HG03175 (cell line): Measurements from ENCODE around the gene CMTM6.
A peak's percentile ranks its signal among the peaks of the same experiment; 100 is the strongest.

Experiments
- ATAC-seq: cut with Tn5 transposase; IDR thresholded peaks from one replicate; pipeline ENCODE4 v1.9.1; 2021; ENCODE audit warnings: mild to moderate bottlenecking, moderate library complexity; ENCODE audit not compliant: unreplicated experiment

The CMTM6 gene

DNA sequence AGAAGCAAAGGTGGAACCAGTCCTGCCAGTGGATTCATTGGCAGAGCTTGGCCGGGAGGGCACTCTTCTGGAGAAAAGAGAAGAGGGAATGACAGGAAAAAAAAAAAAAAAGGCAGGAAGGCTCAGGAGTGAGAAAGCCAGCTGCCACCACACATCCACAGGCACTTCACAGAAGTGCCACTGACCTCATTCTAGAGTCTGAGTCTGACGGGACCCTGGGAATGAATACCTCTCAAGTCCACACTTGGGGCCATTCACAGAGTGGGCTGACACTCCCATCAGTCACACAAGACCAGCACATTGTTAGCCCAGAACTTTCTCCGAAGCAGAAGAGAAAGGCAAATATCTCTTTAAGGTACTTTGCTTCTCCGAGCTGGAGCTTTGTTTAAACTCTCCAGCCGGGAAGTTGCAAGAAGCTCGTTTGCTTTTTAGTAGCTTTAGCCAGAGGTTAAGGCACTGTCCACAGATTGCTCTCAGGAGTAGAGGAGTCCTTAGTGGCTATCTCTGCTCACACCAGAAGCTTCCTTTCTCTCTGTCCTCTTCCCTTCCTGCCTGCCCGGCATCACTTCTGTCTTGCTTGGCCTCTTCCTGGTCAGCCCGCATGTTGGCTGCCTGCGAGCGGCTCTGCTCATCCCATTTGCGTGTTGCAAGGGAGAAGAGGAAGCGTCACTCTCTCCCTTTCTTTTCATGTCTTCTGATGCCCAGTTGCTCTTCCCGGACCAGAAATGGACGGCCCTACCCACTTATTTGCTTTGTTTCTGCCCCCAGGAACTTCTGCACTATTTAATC, 53.8 kb downstream of the CMTM6 start:
- no peak for ATAC-seq

DNA sequence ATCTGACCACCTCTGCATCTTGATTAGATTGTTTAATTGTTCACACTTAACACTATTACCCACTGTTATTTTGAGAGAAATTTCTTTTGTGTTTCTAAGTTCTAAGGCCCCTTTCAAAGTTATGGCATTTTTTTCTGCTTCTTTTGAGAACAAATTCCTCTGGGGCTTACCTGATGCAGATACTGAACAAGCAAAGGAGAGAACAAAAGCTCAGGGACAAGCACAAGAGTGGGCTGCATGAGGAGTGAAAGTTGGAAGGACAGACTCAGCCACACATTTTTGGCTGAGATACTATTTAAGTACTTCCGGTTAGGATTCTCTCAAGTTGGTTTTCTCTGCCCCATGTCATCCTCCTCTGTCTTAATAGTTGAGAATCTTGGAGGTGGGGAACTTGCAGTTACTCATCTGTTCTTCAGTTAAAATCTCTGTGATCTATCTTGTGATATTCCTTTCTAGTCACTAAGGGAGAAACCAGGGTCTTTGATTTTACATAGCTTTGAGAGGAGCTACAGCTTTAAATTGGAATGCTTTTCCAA, 54.7 kb downstream of the CMTM6 start:
- no peak for ATAC-seq

DNA sequence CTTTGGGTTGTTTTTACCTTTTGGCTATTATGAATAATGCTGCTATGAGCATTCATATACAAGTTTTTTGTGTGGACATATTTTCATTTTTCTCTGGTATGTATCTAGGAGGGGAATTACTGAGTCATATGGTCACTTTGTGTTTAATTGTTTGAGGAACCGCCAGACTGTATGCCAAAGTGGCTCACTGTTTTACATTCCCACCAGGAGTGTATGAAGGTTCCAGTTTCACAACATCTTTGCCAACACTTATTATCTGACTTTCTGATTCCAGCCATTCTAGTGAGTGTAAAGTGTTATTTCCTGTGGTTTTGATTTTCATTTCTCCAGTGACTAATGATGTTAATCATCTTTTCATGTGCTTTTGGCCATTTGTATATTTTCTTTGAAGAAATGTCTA, 59.2 kb downstream of the CMTM6 start:
- no peak for ATAC-seq

DNA sequence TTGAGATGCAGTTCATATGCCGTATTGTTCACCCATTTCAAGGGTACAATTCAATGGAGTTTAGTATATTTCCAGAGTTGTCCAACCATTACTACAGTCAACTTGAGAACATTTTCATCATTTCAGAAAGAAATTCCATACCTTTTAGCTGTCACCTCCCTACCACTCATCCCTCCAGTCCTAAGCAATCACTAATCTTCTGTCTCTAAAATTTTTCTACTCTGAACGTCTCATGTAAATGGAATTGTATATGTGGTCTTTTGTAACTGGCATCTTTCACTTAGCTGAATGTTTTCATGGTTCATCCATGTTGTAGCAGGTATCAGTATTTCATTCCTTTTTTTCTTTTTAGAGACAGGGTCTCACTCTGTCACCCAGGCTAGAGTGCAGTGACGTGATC, 59.9 kb downstream of the CMTM6 start:
- ATAC-seq, result no peak

DNA sequence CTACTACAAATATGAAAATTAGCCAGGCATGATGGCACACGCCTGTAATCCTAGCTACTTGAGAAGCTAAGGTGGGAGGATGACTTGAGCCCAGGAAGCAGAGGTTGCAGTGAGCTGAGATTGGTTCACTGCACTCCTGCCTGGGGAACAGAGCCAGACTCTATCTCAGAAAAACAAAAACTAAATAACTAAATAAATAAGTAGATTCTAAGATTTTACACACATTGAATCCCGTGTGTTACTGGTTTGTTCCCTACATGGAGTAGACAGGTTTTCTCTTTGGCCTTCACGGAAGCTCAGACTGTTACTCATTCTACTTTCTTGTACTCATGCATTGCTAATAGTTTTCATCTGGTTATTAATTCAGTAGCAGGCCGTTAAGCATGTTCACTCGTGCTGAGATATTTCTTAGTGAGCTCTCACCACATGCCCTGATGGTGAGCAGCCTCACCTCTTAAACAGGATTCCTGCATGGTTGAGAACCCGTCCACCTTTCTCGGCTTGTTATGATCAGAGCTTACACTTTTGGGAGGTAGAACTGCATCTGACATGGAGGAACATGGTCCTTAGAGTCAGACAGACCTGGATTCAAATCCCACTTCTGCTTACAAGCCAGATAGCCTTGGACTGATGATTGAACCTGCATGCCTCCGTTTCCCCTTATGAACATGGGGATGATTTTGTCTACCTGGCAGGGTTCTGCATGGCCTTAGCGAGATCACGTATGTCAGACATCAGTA, 61.9 kb downstream of the CMTM6 start:
- no peak for ATAC-seq

DNA sequence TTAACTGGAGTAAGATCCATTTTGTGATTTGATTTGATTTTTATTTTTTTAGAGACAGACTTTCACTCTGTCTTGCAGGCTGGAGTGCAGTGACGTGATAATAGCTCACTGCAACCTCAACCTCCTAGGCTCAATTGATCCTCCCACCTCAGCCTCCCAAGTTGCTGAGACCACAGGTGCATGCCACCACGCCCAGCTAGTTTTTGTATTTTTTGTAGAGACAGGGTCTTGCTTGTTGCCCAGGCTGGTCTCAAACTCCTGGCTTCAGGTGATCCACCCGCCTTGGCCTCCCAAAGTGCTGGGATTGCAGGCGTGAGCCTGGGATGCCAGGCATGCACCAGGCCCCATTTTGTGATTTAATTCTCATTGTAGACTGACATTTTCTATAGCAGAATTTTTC, 63.2 kb downstream of the CMTM6 start:
- ATAC-seq, result peak; percentile 34

DNA sequence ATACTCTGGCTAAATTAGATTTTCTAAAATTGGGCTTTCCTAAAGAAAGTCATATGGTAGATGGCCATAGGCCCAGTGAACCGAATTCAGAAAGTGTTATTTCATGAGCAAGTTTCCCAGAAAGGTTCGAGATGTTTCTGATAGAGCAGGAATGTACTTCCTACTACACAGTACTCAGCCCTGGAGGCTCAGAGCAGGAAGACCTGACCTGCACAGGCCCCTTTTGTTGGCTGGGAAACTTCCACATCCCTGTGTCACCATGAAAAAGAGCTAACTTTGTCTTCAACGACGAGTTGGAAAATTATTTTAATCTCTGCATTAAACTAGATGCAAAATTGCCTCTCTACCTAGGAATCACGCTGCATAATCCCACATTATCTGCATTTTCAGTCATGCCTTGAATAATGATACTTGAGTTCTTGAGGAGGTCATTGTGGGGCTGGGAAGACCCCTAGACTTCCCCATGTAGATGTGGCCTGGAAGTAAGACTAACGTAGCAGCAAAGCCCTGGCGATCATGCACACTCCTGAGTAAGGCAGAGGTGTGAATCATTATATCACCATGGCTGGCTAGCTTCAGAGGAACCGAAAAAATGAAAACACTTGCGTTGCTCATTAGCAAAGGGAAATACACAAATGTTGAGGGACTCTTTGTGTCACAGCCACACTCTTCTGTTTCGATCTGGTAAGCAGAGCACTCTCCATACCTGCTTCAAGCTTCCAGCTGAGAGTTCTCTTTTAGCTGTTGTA, 63.9 kb downstream of the CMTM6 start:
- ATAC-seq, result peak; percentile 92

DNA sequence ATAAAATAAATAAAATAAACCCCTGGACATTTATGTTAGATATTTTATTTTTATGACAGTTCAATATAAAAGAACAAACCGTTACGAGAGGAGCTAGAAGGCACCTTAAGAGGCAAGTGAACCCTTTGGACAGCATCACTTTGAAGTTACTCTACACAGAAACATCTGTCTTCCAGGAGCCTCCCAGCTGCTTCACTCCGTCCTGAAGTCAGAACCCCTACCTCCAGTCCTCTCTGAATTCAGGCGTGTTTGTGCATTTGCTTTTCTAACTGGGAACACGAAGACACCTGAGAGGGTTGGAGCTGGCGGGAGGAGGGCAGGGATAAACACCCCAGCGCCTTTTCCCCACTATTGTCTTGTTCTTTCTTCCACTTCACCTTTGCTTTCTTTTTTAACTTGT, 64.8 kb downstream of the CMTM6 start:
- no peak for ATAC-seq

DNA sequence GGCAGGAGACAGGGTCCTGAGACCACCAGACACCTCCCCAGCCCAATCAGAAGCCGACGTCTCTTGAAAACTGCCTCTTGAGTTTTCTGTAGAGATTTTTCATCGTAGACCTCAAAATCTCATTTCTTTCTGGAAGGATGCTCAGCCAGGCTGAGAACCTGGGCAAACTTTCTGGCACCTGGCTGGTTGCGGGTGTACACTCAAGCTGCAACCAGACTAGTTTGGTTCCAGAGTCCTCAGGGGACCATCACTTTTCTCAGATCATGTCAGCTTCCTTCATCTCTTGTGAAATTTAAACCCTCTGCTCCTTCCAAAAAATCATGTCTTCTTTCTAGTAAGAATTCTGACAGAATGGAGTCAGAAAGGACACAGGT, 65.8 kb downstream of the CMTM6 start:
- peak; percentile 47 for ATAC-seq

DNA sequence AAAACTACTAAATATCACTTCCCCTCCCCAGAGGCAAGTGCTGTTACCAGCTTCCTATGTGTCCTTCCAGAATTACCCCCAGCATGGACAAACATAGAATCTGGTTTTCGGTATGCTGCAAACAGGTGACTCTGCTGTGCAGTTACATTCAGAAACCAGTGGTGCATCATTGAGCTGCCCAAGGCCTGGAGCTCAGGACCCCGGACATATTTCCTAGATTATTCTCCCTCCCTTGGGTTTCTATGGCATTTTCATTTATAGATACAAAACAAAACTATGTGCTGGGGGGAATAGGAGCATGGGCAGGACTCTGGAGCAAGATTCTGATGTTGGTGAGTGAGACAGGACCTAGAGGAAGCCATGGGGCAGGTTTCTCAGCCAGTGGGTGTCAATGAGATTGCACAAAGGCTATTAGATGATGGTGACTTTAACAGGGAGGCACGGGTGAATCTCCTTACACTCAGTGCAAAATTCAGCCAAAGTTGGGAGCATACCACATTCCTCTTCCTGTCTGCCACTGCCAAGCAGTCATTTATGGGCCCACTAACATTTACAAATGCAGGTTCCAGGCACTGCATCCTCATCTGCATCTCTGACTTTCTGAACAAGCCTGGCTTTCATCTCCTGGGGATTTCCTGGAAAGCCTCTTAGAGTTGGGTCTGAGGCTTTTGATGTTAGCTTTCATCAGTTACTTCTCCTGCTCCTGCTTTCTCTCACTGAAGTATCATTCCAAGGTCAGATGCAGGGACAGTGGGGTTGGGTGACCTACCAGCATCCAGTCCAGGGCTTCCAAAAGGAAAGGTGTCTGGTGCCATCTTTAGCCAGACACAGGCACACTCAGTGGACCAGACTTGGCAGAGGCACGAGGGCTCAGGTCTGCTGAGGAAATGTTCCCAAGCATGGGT, 66.5 kb downstream of the CMTM6 start:
- ATAC-seq, result no peak

DNA sequence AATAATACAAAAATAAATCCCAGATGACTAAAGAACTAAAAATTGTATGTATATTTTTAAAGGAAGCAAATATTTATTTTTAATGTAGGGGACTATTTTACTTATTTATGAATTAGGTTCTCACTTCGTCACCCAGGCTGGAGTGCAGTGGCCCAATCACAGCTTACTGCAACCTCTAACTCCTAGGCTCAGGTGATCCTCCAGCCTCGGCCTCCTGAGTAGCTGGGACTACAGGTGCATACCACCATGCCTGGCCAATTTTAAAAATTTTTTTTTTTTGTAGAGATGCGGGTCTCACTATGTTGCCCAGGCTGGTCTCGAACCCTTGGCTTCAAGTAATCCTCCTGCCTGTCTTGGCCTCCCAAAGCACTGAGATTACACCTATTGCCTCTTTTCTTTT, 68.4 kb downstream of the CMTM6 start:
- no peak for ATAC-seq

DNA sequence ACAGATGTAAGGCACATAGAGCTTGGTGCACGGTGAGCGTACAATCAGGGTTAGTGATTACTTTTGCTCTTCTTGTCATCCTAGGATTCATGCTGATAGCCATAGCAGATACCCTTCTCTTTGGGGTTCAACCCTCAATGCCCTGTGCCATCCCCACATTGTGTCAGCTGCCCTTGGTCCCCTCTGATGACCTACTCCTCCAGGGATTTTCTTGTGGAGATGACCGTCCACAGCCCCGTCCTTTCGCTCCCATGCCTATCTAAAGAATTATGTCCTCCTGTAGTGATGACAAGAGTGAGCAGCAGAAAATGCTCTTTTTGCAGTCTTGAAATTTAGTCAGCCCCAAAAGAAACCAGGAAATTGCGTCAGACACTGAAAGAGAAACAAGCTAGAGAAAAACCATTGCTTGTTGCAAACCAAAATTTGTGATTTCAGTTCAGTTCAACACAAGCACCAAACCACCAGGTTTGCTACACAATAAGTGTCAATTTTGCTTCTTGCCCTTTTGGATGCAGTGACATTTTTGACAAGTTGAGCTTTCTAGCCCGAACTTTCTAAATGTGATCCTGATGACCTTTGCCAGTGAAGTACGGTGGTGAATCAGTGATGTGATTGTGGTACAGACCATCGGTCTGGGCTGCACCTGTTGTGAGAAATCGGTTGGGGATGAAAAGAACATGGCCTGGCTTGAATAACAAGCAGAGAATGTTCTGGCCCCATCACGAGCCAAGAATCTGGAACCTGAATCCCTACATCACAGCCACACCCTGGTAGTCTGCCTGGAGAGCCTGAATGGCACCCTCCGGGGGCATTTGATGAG, 69.7 kb downstream of the CMTM6 start:
- peak; percentile 45 for ATAC-seq

DNA sequence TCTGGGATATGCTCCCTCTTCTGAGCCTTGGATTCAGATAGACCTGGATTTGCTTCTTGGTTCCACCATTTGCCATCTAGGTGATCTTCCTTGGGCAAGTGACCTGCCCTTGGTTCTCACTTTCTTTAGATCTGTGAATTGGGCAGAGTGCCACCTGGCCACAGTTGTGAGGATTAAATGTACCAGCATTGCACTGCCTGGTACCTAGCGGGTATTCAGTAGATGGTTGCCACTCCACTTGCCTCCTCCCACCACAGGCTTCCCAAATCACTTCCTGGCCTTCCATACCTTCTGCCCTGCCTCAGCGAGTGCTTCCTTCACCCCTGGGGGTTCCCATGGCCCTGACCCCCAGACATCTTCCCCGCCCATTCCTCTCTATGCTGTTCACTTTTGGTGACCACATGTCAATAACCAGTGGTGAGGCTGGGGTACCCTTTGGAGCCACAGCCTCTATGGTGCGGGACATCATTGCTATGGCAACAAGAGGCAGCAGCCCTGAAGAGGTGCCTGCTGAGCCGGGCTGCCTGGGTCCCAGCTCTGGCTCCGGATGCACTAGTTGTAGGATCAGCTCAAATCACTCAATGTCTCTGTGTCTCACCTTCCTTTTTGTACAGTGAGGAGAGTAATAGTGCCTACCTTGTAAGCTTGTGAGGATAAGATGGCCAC, 70.5 kb downstream of the CMTM6 start:
- ATAC-seq, result no peak

DNA sequence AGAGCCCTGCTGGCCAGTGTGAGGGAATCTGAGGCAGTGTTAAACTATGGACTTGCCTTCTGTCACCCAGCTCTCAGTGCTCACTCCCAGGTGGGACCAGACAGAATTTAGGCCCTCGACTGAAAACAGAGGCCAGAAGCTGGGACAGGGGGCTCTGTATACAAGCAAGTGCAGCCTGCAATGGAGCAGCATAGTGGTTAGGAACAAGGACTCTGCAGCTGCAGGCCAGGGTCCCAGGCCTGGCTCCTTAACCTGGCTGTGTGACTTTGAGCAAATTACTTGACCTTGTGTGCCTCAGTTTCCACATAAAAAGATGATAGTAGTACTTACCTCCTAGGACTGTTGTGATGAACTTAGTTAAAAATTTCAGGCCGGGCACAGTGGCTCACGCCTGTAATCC, 71.2 kb downstream of the CMTM6 start:
- no peak for ATAC-seq
